Peyer's patch (tissue), 4 donors: ENCODE results near the gene CCDC90B. TPM values are rescaled to one million over a fixed set of nuclear protein-coding genes. Genes with fewer than 3 reads are reported as not detected.

ENCODE experiments used
- DNase-seq, 3 donors: peaks; one replicate each; pipeline ENCODE4 v3.0.0-alpha.2; 2017 to 2019
- H3K27ac ChIP-seq, 4 donors: fragments of 200-600 bp; sonication (generic); one replicate each; pipeline ENCODE4 v1.5.1; 2016 to 2019
- H3K27me3 ChIP-seq, 2 donors: fragments of 200-600 bp; sonication (generic); one replicate each; pipeline ENCODE4 v1.5.1; 2019
- H3K36me3 ChIP-seq, 3 donors: fragments of 200-600 bp; sonication (generic); one replicate each; pipeline ENCODE4 v1.5.1; 2016 to 2019
- H3K4me1 ChIP-seq, 4 donors: fragments of 200-600 bp; sonication (generic); one replicate each; pipeline ENCODE4 v1.5.1; 2016 to 2019
- H3K4me3 ChIP-seq, 4 donors: fragments of 200-600 bp; sonication (generic); 1 replicate in 3 of 4; 2 replicates in 1 of 4; pipeline ENCODE4 v1.5.1; 2016 to 2019; ENCODE audit warnings: mild to moderate bottlenecking in 1 of 4
- H3K9me3 ChIP-seq, 4 donors: fragments of 200-600 bp; sonication (generic); one replicate each; pipeline ENCODE4 v1.5.1; 2016 to 2019; ENCODE audit warnings: mild to moderate bottlenecking in 1 of 4
- POLR2A ChIP-seq, 2 donors: fragments of 450-650 bp; IDR thresholded peaks; one replicate each; pipeline ENCODE4 v1.5.1; 2017; ENCODE audit warnings: antibody characterized with exemption in 2 of 2, mild to moderate bottlenecking in 2 of 2, moderate library complexity in 2 of 2
- total RNA-seq, 4 donors: library from RNA; depleted of rRNA; stranded (reverse); fragments of >200 nt; gene quantifications; one replicate each; pipeline ENCODE4 v1.1.0, GENCODE V29; 2016
- TF ChIP-seq, protein P1 (sequence below), 6 experiments: fragments of 450-650 bp in 4 of 6; fragments of 200-600 bp in 2 of 6; sonication (generic) in 1 of 6; IDR thresholded peaks; one replicate each; pipeline ENCODE4 v1.5.1; 2017 to 2019; ENCODE audit warnings: antibody characterized with exemption in 6 of 6, mild to moderate bottlenecking in 3 of 6, moderate library complexity in 1 of 6

CCDC90B gene
- total RNA-seq, 4 donors from 2014 or later, result 31.8 to 54.5 (median 34.0) TPM

DNA sequence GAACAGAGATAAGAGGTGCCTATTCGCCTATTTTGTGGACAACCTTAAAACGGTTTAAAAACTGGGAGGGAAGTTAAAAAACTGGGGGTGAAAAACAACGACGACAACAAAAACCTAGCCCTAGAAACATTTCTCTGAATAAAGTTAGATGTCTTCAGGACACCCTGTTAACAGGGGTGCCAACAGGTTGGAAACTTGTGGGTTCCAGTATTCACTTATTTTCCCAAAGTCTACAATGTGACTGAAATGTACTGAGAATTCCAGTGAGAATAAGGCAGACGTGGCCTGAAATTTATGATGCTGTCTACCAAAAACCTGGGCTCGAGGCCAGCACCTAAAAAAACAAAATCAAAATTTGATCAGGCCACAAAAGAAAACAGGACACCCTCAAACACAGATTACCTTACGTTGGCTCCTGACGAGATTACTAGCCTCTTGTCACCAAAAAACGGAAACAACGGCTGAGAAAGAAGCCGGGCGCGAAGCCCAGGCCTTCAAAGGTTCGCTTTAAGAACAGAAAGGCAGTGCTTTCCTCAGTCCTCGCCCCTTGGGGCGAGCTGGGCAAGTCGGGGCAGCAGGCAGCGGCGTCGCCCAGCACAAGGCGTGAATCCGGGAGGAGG lies 906 bp downstream of the CCDC90B start:
- no peak for DNase-seq
- H3K4me1 ChIP-seq, result peaks cover 0 to 22% (median 2%) of the 10 kb centered on the region in 4 donors
- peak overlapping the region; percentile 97 to 99 (median 97) for H3K27ac ChIP-seq
- H3K4me3 ChIP-seq, result peak overlapping the region; percentile 67 to 95 (median 82)
- no peaks in the 10 kb centered on the region for H3K9me3 ChIP-seq
- no peaks in the 10 kb centered on the region for H3K27me3 ChIP-seq
- no peaks in the 10 kb centered on the region for H3K36me3 ChIP-seq
- no peak for TF ChIP-seq POLR2A (IDR thresholded peaks at IDR 0.05)
- TF ChIP-seq, protein P1, sequence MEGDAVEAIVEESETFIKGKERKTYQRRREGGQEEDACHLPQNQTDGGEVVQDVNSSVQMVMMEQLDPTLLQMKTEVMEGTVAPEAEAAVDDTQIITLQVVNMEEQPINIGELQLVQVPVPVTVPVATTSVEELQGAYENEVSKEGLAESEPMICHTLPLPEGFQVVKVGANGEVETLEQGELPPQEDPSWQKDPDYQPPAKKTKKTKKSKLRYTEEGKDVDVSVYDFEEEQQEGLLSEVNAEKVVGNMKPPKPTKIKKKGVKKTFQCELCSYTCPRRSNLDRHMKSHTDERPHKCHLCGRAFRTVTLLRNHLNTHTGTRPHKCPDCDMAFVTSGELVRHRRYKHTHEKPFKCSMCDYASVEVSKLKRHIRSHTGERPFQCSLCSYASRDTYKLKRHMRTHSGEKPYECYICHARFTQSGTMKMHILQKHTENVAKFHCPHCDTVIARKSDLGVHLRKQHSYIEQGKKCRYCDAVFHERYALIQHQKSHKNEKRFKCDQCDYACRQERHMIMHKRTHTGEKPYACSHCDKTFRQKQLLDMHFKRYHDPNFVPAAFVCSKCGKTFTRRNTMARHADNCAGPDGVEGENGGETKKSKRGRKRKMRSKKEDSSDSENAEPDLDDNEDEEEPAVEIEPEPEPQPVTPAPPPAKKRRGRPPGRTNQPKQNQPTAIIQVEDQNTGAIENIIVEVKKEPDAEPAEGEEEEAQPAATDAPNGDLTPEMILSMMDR (IDR thresholded peaks at IDR 0.05), result no peak

DNA sequence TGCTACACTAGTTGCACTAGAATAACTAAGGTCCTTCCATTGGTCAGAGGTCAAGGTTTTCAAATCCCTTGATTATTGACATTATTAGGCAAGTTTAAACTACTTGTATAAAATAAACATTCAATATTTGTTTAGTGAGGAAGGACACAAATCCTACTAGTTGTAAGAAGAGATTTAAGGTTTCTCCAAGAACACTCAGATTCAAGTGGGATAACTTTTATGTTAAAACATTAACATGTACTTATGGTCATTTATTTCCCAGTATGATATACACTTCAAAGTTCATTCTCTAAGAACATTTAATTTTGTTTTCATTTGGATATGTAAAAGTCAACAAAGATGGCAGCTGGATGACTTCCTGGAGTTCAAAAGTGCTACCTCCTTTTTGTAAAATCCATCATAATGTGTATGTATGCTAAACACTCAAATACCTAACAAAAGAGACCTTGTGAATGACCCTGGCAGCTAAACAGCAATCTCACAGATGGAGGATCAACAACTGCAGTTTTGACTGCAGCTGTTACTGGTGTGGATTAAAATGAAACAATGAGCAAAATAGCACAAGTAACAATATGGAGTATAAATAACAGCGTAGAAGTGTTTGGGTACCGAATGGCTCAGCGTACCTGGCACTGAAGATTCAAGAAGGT lies 1.5 kb downstream of the CCDC90B start:
- Histone ChIP-seq H3K27me3 (no peaks in the 10 kb centered on the region), H3K4me3 (peak overlapping the region; percentile 67 to 95 (median 82)), H3K27ac (peak overlapping the region in 2 of 4 donors; percentile 97 to 99), H3K36me3 (peaks cover 0 to under 1% (median 0%) of the 10 kb centered on the region in 3 donors), H3K4me1 (peaks cover 0 to 22% (median 2%) of the 10 kb centered on the region in 4 donors), H3K9me3 (no peaks in the 10 kb centered on the region)
- no peak for TF ChIP-seq POLR2A (IDR thresholded peaks at IDR 0.05)
- DNase-seq, result no peak

DNA sequence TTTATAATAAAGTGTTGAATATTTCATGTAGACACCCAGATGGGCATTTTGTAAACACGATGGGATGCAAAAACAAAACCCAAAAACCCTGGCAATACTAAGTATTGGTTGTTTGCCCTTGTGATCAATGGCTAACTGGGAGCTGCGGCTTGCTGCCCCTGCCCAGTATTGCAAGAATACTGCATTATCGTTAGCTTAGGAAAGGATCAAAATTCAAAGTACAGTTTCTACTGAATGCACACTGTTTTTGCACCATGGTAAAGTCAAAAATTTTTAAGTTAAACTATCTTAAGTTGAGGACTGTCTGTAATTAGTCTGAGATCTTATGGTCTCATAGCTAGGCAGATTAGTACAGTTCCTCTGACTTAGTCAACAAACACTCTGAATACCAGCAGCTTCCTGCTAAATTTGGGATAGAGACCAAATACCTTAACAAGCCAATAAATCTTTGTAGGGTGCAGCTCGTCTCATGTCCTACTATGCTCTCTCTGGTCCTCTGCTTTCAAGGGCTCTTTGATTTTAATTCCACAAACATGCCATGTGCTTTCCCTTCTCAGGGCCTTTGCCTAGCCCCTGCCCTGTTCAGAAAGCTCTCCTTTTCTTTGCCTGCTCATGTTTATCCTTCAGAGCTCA lies 4.0 kb downstream of the CCDC90B start:
- no peak overlapping the region for H3K4me3 ChIP-seq
- H3K27ac ChIP-seq, result no peak overlapping the region
- H3K9me3 ChIP-seq, result no peaks in the 10 kb centered on the region
- no peak for TF ChIP-seq POLR2A (IDR thresholded peaks at IDR 0.05)
- TF ChIP-seq, protein P1 (IDR thresholded peaks at IDR 0.05), result no peak
- H3K4me1 ChIP-seq, result peaks cover 0 to 22% (median 2%) of the 10 kb centered on the region in 4 donors
- H3K27me3 ChIP-seq, result no peaks in the 10 kb centered on the region
- peaks cover 0 to 18% (median 0%) of the 10 kb centered on the region in 3 donors for H3K36me3 ChIP-seq
- DNase-seq, result no peak

DNA sequence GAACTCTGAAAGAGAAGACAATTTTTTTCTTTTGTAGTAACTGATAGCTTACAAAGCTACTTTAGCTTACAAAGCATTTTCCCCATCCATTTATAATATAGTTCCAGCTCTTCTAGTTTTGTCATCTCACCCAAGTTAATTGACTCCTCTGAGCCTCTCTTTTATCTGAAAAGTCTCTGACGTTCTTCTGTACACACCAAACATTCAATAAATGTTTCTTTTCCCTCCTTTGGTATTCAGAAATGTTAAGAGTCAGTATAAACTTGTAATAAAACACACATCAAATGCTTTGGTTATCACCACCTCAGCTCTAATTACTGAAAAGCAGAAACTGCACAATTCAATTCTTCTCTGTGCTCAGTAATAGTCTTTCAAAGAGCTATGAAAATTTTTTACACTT lies 5.9 kb downstream of the CCDC90B start:
- no peak for DNase-seq

DNA sequence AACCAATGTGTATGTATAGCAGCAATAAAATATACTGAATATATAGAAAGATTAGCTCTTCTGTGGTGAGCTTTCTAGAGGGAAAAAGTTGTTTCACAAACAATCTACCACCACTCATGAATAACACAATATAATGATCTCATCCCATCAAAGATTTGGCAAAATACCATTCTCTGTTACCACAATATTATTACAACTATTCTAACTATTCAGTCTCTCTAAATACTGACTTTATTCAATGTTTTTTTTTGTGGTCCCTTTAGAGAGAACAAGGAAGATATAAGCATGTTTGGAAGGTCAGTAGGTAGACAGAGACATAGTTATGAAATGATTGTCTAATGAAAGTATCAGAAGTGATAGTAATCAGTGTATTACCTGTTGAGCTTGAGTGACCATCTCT lies 7.8 kb downstream of the CCDC90B start:
- Histone ChIP-seq H3K4me3 (no peak overlapping the region), H3K27me3 (no peaks in the 10 kb centered on the region), H3K4me1 (peaks cover 0 to 12% (median 0%) of the 10 kb centered on the region in 4 donors), H3K27ac (no peak overlapping the region), H3K36me3 (peaks cover 0 to 54% (median 0%) of the 10 kb centered on the region in 3 donors), H3K9me3 (no peaks in the 10 kb centered on the region)
- TF ChIP-seq, protein P1 (IDR thresholded peaks at IDR 0.05), result no peak
- TF ChIP-seq POLR2A (IDR thresholded peaks at IDR 0.05), result no peak
- DNase-seq, result no peak

More for the DNA sequence above, 5.9 kb downstream of the CCDC90B start:
- no peak overlapping the region for H3K4me3 ChIP-seq
- no peak overlapping the region for H3K27ac ChIP-seq
- TF ChIP-seq POLR2A (IDR thresholded peaks at IDR 0.05), result no peak
- TF ChIP-seq, protein P1 (IDR thresholded peaks at IDR 0.05), result no peak
- peaks cover 0 to 36% (median 0%) of the 10 kb centered on the region in 3 donors for H3K36me3 ChIP-seq
- peaks cover 0 to 22% (median 2%) of the 10 kb centered on the region in 4 donors for H3K4me1 ChIP-seq
- no peaks in the 10 kb centered on the region for H3K27me3 ChIP-seq
- H3K9me3 ChIP-seq, result no peaks in the 10 kb centered on the region
